HFF-Myc (cell line): ENCODE data around the gene PAFAH2.
"Not testable (repeated sequence)": the region's sequence is repeated elsewhere in the genome, so short reads cannot be mapped to it uniquely, and the experiment has no call there.

ENCODE experiments used
- DNase-seq: peaks from one replicate; pipeline ENCODE4 v3.0.0-alpha.2; 2011; ENCODE audit warnings: low read depth; ENCODE audit errors: extremely low read depth
- H3K4me3 ChIP-seq: replicated peaks from 2 replicates; pipeline ENCODE4 v1.5.1; 2011; ENCODE audit warnings: low read depth, mild to moderate bottlenecking, control low read depth, low read length
- TF ChIP-seq, protein P1 (sequence below): IDR thresholded peaks from 2 replicates; pipeline ENCODE4 v1.5.1; 2012; ENCODE audit warnings: mild to moderate bottlenecking, low read depth, low read length, control low read depth; ENCODE audit errors: missing control alignments

Gene PAFAH2

DNA sequence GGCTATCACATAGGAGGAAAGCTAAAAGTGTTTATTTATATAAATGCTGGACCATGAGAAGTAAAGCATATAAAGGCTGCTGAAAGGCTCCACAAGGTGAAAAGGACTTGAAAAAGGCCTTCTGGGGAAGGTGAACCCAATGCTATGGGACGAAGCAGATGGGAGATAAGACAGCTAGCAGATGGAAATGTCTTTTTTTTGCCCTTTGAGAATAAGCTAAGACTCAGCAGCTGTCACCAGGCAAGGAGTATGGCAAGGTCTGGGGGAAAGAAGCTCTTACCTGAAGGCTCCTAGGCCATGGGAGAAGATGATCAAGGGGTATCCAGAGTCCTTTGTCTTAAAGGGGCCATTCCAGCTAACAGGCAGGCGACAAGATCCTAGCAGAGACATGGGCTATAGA, 9.9 kb downstream of the PAFAH2 start:
- DNase-seq, result no peak
- TF ChIP-seq, protein P1, sequence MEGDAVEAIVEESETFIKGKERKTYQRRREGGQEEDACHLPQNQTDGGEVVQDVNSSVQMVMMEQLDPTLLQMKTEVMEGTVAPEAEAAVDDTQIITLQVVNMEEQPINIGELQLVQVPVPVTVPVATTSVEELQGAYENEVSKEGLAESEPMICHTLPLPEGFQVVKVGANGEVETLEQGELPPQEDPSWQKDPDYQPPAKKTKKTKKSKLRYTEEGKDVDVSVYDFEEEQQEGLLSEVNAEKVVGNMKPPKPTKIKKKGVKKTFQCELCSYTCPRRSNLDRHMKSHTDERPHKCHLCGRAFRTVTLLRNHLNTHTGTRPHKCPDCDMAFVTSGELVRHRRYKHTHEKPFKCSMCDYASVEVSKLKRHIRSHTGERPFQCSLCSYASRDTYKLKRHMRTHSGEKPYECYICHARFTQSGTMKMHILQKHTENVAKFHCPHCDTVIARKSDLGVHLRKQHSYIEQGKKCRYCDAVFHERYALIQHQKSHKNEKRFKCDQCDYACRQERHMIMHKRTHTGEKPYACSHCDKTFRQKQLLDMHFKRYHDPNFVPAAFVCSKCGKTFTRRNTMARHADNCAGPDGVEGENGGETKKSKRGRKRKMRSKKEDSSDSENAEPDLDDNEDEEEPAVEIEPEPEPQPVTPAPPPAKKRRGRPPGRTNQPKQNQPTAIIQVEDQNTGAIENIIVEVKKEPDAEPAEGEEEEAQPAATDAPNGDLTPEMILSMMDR, result no peak
- H3K4me3 ChIP-seq, result no peak overlapping the region

DNA sequence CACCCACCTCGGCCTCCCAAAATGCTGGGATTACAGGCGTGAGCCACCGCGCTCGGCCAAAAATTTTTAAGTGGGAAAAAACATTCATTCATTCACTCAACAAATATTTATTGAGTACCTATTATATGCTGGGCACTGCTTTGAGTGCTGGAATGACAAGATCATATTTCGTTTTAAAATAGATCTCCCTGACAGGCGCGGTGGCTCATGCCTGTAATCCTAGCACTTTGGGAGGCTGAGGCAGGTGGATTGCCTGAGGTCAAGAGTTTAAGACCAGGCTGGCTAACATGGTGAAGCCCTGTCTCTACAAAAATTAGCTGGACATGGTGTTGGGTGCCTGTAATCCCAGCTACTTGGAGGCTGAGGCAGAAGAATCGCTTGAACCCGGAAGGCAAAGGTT, 11.1 kb downstream of the PAFAH2 start:
- DNase-seq, H3K4me3 ChIP-seq: not testable (repeated sequence)

DNA sequence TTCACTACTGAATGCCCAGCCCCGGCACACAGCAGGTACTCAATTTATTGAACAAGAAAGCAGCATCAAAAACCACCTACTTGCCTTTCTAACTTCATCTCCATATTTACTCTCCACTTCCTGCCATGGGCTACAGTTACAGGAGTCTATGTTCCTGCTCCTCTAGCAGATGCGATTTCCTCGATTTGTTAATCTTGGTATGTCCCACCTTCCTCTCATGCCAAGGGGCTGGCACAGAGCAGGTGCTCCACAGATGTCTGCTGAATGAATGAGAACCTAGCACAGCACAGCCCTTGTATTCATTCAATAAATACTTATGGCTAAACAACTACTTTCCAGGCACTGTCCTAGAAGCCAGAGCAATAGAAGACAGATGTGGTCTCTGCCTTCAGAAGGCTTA, 12.2 kb downstream of the PAFAH2 start:
- H3K4me3 ChIP-seq, result no peak overlapping the region
- no peak for DNase-seq
- TF ChIP-seq, protein P1, result no peak

DNA sequence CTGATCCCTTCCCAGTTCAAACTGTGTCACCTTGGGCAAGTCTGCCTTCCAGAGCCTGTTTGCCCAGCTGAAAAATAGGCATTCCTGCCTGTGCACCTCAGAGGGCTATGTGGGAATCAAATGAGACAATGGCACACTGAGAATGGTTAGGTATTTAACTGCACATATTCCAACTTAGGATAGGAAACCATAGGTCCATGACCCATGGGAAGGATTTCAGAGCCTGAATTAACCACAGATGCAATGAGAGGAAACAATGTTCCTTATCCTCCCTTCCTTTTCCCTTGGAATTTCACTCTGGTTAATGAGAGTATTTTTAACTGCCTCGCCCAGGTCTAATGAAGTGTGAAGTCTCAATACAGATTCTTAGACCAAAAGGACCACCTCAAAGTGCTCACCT, 12.7 kb downstream of the PAFAH2 start:
- TF ChIP-seq, protein P1, result no peak
- no peak overlapping the region for H3K4me3 ChIP-seq
- no peak for DNase-seq

DNA sequence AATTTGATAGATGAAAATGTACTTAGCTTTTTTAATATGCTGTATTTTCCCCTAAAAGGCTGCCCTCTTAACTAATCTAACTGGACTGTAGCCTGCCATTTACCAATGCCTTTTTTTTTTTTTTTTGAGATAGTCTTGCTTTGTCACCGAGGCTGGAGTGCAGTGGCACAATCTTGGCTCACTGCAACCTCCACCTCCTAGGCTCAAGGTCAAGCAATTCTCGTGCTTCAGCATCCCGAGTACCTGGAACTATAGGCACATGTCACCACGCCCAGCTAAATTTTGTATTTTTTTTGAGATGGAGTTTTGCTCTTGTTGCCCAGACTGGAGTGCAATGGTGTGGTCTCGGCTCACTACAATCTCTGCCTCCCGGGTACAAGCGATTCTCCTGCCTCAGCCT, 18.7 kb downstream of the PAFAH2 start:
- no peak overlapping the region for H3K4me3 ChIP-seq
- TF ChIP-seq, protein P1, result no peak
- DNase-seq, result no peak

DNA sequence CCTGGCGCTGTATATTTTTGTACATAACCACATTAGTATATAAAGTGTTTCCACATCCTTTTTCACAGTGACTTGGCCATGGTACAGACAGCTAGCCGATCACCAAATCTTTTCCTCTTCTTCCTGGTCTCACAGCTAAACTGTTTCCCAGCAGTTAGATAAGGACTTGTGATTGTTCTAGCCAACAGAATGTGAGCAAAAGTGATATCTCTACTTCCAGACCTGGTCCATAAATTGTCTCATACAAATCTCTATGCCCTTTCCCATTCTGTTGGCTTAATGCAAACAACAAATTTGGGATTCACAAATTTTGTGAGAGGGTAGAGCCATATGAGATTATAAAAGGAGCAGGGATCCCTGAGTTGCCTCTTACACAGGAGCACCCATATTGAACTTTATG, 19.5 kb downstream of the PAFAH2 start:
- no peak for DNase-seq
- TF ChIP-seq, protein P1, result no peak
- no peak overlapping the region for H3K4me3 ChIP-seq

DNA sequence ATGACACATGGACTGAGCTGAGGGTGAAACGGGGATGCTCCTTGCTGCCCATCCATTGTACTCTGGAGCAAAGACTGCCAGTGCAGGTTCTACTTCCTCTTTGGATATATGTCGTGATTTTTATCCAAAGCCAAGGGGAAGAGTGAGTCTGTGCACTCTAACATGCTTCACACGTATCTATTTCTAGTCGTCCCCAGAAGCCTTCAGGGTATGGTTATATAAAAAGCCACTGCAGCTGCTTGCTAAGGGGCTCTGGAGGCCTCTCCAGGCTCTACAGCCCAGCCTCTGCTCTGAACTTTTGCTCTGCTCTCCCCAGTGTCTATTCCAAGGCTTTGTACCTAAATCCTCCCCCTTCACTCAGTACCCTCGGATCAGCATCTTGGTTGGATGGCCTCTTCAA, 20.1 kb downstream of the PAFAH2 start:
- H3K4me3 ChIP-seq, result no peak overlapping the region
- no peak for DNase-seq
- TF ChIP-seq, protein P1, result no peak
